Measurements from ENCODE around the gene REEP1.

DNA sequence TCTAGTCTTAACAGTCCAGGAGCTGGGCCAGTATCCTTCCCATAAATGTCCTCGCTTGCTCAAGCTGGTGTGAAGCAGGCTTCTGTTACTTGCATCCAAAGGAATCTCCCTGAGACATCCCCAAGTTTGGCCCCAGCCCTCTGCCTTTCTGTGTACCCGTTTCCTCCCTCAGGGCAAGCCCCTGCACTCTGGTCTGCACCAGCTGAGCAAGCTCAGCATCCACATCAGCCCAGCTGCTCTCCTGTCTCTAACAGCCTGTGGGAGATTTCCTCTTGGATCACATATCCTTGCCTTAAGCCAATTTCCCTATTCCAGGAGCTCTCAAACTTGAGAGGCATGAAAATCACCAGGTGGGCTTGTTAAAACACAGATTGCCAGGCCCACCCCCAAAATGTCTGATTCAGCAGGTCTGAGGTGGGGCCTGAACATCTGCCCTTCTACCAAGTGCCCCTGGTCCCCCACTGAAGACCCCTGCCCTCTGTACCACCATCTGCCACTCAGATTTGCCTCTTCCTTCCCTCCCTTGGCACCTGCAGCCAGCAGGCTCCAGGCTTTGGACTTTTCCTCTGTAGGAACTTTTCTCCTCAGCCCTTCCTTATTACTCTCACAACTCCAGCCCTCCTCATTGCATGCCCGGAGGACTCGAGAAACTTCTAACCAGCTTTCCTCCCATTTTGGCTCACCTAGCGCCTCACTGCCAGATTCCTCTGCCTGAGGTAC is 32.1 kb downstream of the REEP1 start:
- TF ChIP-seq, protein P1, sequence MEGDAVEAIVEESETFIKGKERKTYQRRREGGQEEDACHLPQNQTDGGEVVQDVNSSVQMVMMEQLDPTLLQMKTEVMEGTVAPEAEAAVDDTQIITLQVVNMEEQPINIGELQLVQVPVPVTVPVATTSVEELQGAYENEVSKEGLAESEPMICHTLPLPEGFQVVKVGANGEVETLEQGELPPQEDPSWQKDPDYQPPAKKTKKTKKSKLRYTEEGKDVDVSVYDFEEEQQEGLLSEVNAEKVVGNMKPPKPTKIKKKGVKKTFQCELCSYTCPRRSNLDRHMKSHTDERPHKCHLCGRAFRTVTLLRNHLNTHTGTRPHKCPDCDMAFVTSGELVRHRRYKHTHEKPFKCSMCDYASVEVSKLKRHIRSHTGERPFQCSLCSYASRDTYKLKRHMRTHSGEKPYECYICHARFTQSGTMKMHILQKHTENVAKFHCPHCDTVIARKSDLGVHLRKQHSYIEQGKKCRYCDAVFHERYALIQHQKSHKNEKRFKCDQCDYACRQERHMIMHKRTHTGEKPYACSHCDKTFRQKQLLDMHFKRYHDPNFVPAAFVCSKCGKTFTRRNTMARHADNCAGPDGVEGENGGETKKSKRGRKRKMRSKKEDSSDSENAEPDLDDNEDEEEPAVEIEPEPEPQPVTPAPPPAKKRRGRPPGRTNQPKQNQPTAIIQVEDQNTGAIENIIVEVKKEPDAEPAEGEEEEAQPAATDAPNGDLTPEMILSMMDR (IDR thresholded peaks at IDR 0.05), result no peak
- no peak for TF ChIP-seq ZFX (IDR thresholded peaks at IDR 0.05; ENCODE audit: borderline replicate concordance)
